Raji (cell line): Measurements from ENCODE around the gene PDCD2L.

Source experiments
- POLR2A ChIP-seq: IDR thresholded peaks from 2 replicates; pipeline ENCODE4 v1.6.1; 2011; ENCODE audit warnings: low read depth, low read length, control low read depth; ENCODE audit not compliant: insufficient read depth

The PDCD2L gene

GRCh38 chr19:34366738-34367623 is 37.2 kb upstream of the PDCD2L start:
- no peak for TF ChIP-seq POLR2A

GRCh38 chr19:34367624-34367957 is 36.6 kb upstream of the PDCD2L start:
- no peak for TF ChIP-seq POLR2A

GRCh38 chr19:34368338-34368737 is 35.9 kb upstream of the PDCD2L start:
- TF ChIP-seq POLR2A, result no peak

GRCh38 chr19:34370117-34370516 is 34.1 kb upstream of the PDCD2L start:
- no peak for TF ChIP-seq POLR2A

GRCh38 chr19:34370983-34371382 is 33.2 kb upstream of the PDCD2L start:
- no peak for TF ChIP-seq POLR2A

- TF ChIP-seq POLR2A, result no peak
Observed at GRCh38 chr19:34373601-34374288, 30.5 kb upstream of the PDCD2L start.

GRCh38 chr19:34375598-34375997 is 28.6 kb upstream of the PDCD2L start:
- no peak for TF ChIP-seq POLR2A

- no peak for TF ChIP-seq POLR2A
Observed at GRCh38 chr19:34380639-34381241, 23.5 kb upstream of the PDCD2L start.

GRCh38 chr19:34381399-34382251 is 22.6 kb upstream of the PDCD2L start:
- no peak for TF ChIP-seq POLR2A

GRCh38 chr19:34382471-34382870 is 21.7 kb upstream of the PDCD2L start:
- no peak for TF ChIP-seq POLR2A

GRCh38 chr19:34383599-34383998 is 20.6 kb upstream of the PDCD2L start:
- TF ChIP-seq POLR2A, result no peak

- no peak for TF ChIP-seq POLR2A
Observed at GRCh38 chr19:34386645-34387445, 17.4 kb upstream of the PDCD2L start.

GRCh38 chr19:34387446-34387810 is 16.8 kb upstream of the PDCD2L start:
- no peak for TF ChIP-seq POLR2A

- no peak for TF ChIP-seq POLR2A
Observed at GRCh38 chr19:34391813-34392212, 12.4 kb upstream of the PDCD2L start.

- no peak for TF ChIP-seq POLR2A
Observed at GRCh38 chr19:34393031-34393430, 11.2 kb upstream of the PDCD2L start.

- TF ChIP-seq POLR2A, result no peak
Observed at GRCh38 chr19:34393629-34394028, 10.6 kb upstream of the PDCD2L start.
